ENCODE data around the gene DTNBP1. TPM values are rescaled to one million over a fixed set of nuclear protein-coding genes. Genes with fewer than 3 reads are reported as not detected.

Gene DTNBP1
- total and polyA plus RNA-seq, 11 donors, result 7.0 to 38.4 (median 18.5) TPM

DNA sequence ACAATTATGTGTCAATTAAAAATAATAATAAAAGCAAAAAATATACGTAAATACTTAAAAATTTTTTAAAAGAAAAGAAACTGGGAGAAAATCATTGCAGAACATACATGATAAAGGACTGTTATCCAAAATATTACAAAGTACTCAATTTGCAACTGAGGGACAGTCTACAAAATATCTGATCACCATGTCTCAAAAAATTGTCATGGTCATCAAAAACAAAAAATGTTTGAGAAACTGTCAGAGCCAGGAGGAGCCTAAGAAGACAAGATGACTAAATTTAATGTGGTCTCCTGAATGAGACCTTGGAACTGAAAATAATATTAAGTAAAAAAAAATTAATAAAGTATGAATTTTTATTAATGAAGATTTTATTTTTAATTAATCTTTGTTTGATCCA lies 43.5 kb downstream of the DTNBP1 start:
- Histone ChIP-seq H3K36me3 (peaks cover 0 to 10% (median 6%) of the 10 kb centered on the region in 9 donors), H3K4me1 (peaks cover 0 to 49% (median 33%) of the 10 kb centered on the region in 12 donors), H3K4me3 (no peak overlapping the region), H3K27me3 (no peaks in the 10 kb centered on the region), H3K27ac (no peak overlapping the region), H3K9me3 (no peaks in the 10 kb centered on the region)
- 93 to 100% (median 98%) methylated on average over 1 of the region's 1 CpG for WGBS, 4 donors
- TF ChIP-seq, protein P1, sequence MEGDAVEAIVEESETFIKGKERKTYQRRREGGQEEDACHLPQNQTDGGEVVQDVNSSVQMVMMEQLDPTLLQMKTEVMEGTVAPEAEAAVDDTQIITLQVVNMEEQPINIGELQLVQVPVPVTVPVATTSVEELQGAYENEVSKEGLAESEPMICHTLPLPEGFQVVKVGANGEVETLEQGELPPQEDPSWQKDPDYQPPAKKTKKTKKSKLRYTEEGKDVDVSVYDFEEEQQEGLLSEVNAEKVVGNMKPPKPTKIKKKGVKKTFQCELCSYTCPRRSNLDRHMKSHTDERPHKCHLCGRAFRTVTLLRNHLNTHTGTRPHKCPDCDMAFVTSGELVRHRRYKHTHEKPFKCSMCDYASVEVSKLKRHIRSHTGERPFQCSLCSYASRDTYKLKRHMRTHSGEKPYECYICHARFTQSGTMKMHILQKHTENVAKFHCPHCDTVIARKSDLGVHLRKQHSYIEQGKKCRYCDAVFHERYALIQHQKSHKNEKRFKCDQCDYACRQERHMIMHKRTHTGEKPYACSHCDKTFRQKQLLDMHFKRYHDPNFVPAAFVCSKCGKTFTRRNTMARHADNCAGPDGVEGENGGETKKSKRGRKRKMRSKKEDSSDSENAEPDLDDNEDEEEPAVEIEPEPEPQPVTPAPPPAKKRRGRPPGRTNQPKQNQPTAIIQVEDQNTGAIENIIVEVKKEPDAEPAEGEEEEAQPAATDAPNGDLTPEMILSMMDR (IDR thresholded peaks at IDR 0.05), result no peak
- no peak for TF ChIP-seq POLR2A (IDR thresholded peaks at IDR 0.05)
- ATAC-seq, result no peak
- DNase-seq, result no peak
- intact Hi-C loops (cut with DNase I), result loop anchor here in 1 of 10 donors (10.0 kb wide), 1 partner anchor 1415 kb away; no protein-coding TSS in a partner anchor

DNA sequence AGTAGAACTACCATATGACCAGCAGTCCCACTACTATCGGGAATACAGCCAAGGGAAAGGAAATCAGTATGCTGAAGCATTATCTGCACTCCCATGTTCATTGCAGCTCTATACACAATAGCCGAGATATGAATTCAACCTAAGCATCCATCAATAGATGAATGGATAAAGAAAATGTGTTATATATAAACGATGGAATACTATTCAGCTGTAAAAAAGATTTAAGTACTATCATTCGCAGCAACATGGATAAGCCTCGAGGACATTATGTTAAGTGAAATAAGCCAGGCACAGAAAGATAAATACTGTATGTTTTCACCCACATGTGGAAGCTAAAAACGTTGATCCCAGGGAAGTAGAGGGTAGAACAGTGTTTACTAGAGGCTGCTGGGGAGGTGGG lies 44.1 kb downstream of the DTNBP1 start:
- TF ChIP-seq POLR2A (IDR thresholded peaks at IDR 0.05), result no peak
- TF ChIP-seq, protein P1 (IDR thresholded peaks at IDR 0.05), result no peak
- no peaks in the 10 kb centered on the region for H3K27me3 ChIP-seq
- no peak overlapping the region for H3K4me3 ChIP-seq
- H3K27ac ChIP-seq, result no peak overlapping the region
- WGBS, 4 donors, result 94 to 96% (median 95%) methylated on average over 6 of the region's 6 CpGs
- H3K9me3 ChIP-seq, result no peaks in the 10 kb centered on the region
- no peak for DNase-seq
- intact Hi-C loops (cut with DNase I), result loop anchor here in 1 of 10 donors (10.0 kb wide), 1 partner anchor 1414 kb away; no protein-coding TSS in a partner anchor
- no peak for ATAC-seq
- H3K4me1 ChIP-seq, result peaks cover 0 to 50% (median 33%) of the 10 kb centered on the region in 12 donors
- peaks cover 0 to 12% (median 7%) of the 10 kb centered on the region in 9 donors for H3K36me3 ChIP-seq

DNA sequence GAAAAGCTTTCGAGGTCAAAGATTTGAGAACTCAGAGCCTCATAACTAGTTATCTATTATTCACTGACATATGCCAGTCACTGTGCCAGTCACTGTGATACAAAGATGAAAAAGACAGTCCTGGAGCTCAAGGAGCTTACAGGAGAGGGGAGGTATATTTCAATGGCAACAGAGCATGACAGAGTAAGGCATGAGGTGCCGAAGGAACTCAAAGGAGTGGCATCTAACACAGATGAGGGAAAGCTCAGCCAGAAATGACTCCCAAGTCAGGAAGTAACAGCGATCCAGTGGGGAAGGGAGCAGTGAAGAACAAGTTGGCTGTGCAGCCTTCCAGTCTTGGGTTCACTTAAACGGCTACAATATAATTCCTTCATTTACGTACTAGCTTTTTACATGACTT lies 46.6 kb downstream of the DTNBP1 start:
- 75 to 83% (median 79%) methylated on average over 5 of the region's 5 CpGs for WGBS, 4 donors
- no peak for ATAC-seq
- Histone ChIP-seq H3K27me3 (no peaks in the 10 kb centered on the region), H3K36me3 (peaks cover 0 to 15% (median 7%) of the 10 kb centered on the region in 9 donors), H3K27ac (no peak overlapping the region), H3K9me3 (peaks cover 0 to 4% (median 0%) of the 10 kb centered on the region in 12 donors), H3K4me3 (no peak overlapping the region), H3K4me1 (peaks cover 0 to 46% (median 11%) of the 10 kb centered on the region in 12 donors)
- intact Hi-C loops (cut with DNase I), result loop anchor here in 1 of 10 donors (10.0 kb wide), 1 partner anchor 1411 kb away; no protein-coding TSS in a partner anchor
- TF ChIP-seq, protein P1 (IDR thresholded peaks at IDR 0.05), result no peak
- TF ChIP-seq POLR2A (IDR thresholded peaks at IDR 0.05), result no peak
- DNase-seq, result no peak

DNA sequence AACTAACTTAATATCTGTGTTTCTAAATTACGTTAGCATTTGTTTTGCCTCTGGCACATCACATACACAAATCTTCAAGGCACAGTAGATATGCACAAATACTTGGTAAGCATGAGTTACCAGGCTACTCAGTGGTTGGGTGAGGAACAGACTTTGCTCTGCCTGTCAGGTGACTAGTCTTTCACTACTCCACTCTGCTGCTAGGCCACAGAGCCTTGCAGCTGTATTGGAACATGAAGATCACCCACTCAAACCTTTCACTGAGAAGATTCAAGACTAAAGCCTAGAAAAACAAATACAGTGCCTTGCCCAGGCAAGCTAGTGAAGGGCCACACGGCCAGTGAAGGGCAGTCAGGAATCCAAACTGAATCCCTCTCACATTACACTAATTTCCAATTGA lies 47.0 kb downstream of the DTNBP1 start:
- Histone ChIP-seq H3K4me1 (peaks cover 0 to 41% (median 7%) of the 10 kb centered on the region in 12 donors), H3K36me3 (peaks cover 0 to 17% (median 7%) of the 10 kb centered on the region in 9 donors), H3K9me3 (peaks cover 0 to 8% (median 0%) of the 10 kb centered on the region in 12 donors), H3K27ac (no peak overlapping the region), H3K27me3 (no peaks in the 10 kb centered on the region), H3K4me3 (no peak overlapping the region)
- ATAC-seq (peak in 3 of 4 donors; percentile 34 to 50 (median 42)), DNase-seq (no peak)
- TF ChIP-seq, protein P1 (IDR thresholded peaks at IDR 0.05), result no peak
- no peak for TF ChIP-seq POLR2A (IDR thresholded peaks at IDR 0.05)
- intact Hi-C loops (cut with DNase I), result loop anchor here in 1 of 10 donors (10.0 kb wide), 1 partner anchor 1411 kb away; no protein-coding TSS in a partner anchor
- WGBS, 4 donors, result 72 to 79% (median 75%) methylated on average over 2 of the region's 2 CpGs
